Kidney (tissue), 14 donors: ENCODE results near the gene PRELP. TPM values are rescaled to one million over a fixed set of nuclear protein-coding genes. Genes with fewer than 3 reads are reported as not detected.
"Not testable (repeated sequence)": the region's sequence is repeated elsewhere in the genome, so short reads cannot be mapped to it uniquely, and the experiment has no call there.

Experiments
- DNase-seq, 5 donors: peaks; one replicate each; pipeline ENCODE4 v3.0.0-alpha.2; 2013 to 2020
- FAIRE-seq: peaks from 2 replicates; lab custom pipeline; 2012; peaks lifted over from hg19 to GRCh38; lab: Jason Lieb, UNC
- H3K27ac ChIP-seq, 2 donors: one replicate each; pipeline ENCODE4 v1.7.0; 2013; ENCODE audit warnings: low read depth in 2 of 2, low read length in 2 of 2, inconsistent platforms in 1 of 2
- H3K27me3 ChIP-seq: one replicate; pipeline ENCODE4 v1.7.1; 2013; ENCODE audit warnings: low read length, inconsistent platforms; ENCODE audit not compliant: control insufficient read depth, insufficient read depth
- H3K36me3 ChIP-seq, 3 donors: one replicate each; pipeline versions ENCODE4 v1.7.0 to v1.7.1; 2013; ENCODE audit warnings: low read length in 3 of 3, control low read depth in 1 of 3, inconsistent platforms in 1 of 3; ENCODE audit not compliant: insufficient read depth in 3 of 3, control insufficient read depth in 2 of 3
- H3K4me1 ChIP-seq, 3 donors: one replicate each; pipeline versions ENCODE4 v1.7.0 to v1.7.1; 2013; ENCODE audit warnings: low read length in 3 of 3, inconsistent platforms in 1 of 3, low read depth in 1 of 3; ENCODE audit not compliant: control insufficient read depth in 2 of 3, insufficient read depth in 2 of 3
- H3K4me3 ChIP-seq, 3 donors: one replicate each; pipeline versions ENCODE4 v1.7.0 to v1.8.1; 2013; ENCODE audit warnings: low read length in 3 of 3, control low read depth in 1 of 3, inconsistent platforms in 1 of 3
- H3K9ac ChIP-seq, 3 donors: one replicate each; pipeline versions ENCODE4 v1.7.0 to v1.7.1; 2013; ENCODE audit warnings: low read length in 3 of 3, control low read depth in 1 of 3, inconsistent platforms in 1 of 3
- H3K9me3 ChIP-seq, 3 donors: one replicate each; pipeline versions ENCODE4 v1.7.0 to v1.7.1; 2013; ENCODE audit warnings: low read length in 3 of 3, control low read depth in 1 of 3, inconsistent platforms in 1 of 3; ENCODE audit not compliant: control insufficient read depth in 2 of 3, insufficient read depth in 1 of 3
- intact Hi-C: fragments of 100-400 bp; cut with DNase I; formaldehyde crosslinking; loops from one replicate; pipeline ENCODE4 v1.11.1; 2022
- polyA plus RNA-seq: library from polyadenylated mRNA; stranded (reverse); fragments of 350-450 nt; fragmentation: Illumina TruSeq; extraction: RNeasy Lipid Tissue Mini Kit (QIAGEN cat#74804); gene quantifications from one replicate; pipeline ENCODE4 v1.2.3, GENCODE V29; 2014; ENCODE audit warnings: low read depth, low replicate concordance; ENCODE audit not compliant: insufficient read depth
- total RNA-seq: library from RNA; stranded (reverse); fragmentation: NEBNext Ultra II Directional; extraction: Animal tissue kit (Norgen Biotek cat#: 25700); gene quantifications from one replicate; pipeline ENCODE4 v1.2.1, GENCODE V29; 2021
- TF ChIP-seq, protein P1 (sequence below): IDR thresholded peaks from 3 replicates; pipeline ENCODE4 v1.5.1; 2012; ENCODE audit warnings: mild to moderate bottlenecking, moderate library complexity, borderline replicate concordance; ENCODE audit not compliant: insufficient read depth; ENCODE audit errors: extremely low read depth
- donor health status: control.
- donor health status: control.
- donor health status: control.
- donor health status: control.
- donor health status: control.
- donor health status: DM: yes; HTN: yes; CAD: no.
- donor health status: Normal renal cell carcinoma (clear cell type).

Gene PRELP
- total and polyA plus RNA-seq, 2 donors from 2014 or later, result 9.5 to 24.5 TPM

GRCh38 chr1:203447151-203447550, 28.5 kb upstream of the PRELP start:
- intact Hi-C loops, result no loop called here
- H3K9ac ChIP-seq, result no peak overlapping the region
- no peak overlapping the region for H3K27ac ChIP-seq

GRCh38 chr1:203447598-203447997, 28.0 kb upstream of the PRELP start:
- H3K4me1 ChIP-seq, H3K9me3 ChIP-seq, H3K4me3 ChIP-seq, H3K27me3 ChIP-seq, FAIRE-seq, H3K9ac ChIP-seq, H3K36me3 ChIP-seq, intact Hi-C loops, DNase-seq, H3K27ac ChIP-seq: not testable (repeated sequence)

More at GRCh38 chr1:203447151-203447550, 28.5 kb upstream of the PRELP start:
- Histone ChIP-seq H3K4me1 (peaks cover 0 to 2% (median 0%) of the 10 kb centered on the region in 3 donors), H3K27me3 (no peaks in the 10 kb centered on the region), H3K9me3 (peaks cover 0 to 9% (median 0%) of the 10 kb centered on the region in 3 donors), H3K36me3 (no peaks in the 10 kb centered on the region), H3K4me3 (no peak overlapping the region)
- no peak for FAIRE-seq
- TF ChIP-seq, protein P1, sequence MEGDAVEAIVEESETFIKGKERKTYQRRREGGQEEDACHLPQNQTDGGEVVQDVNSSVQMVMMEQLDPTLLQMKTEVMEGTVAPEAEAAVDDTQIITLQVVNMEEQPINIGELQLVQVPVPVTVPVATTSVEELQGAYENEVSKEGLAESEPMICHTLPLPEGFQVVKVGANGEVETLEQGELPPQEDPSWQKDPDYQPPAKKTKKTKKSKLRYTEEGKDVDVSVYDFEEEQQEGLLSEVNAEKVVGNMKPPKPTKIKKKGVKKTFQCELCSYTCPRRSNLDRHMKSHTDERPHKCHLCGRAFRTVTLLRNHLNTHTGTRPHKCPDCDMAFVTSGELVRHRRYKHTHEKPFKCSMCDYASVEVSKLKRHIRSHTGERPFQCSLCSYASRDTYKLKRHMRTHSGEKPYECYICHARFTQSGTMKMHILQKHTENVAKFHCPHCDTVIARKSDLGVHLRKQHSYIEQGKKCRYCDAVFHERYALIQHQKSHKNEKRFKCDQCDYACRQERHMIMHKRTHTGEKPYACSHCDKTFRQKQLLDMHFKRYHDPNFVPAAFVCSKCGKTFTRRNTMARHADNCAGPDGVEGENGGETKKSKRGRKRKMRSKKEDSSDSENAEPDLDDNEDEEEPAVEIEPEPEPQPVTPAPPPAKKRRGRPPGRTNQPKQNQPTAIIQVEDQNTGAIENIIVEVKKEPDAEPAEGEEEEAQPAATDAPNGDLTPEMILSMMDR, result no peak
- no peak for DNase-seq

DNA sequence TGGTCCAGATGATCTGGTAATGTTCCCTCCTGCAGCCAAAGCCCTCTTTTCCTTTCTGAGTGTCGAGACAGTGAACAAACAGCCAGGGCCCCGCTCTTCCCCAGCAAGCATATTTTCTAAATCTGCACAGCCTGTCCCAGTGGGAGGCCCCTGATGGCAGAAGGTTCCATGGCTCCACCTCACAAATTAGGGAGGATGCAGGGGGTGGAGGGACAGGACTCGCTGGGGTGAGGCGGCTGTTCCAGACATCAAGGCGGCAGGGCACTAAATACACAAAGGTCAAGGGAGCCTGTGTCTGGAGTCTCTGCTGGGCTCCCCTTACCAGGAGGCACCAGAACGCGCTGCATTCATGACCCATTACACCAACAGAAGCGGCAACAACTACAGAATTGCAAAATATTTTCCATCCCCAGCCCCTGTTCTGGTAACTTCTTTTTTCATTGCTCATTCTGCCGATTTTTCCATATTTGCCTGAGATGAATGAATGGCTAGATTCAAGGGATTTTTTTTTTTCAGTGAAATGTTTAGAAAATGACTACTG, 27.0 kb upstream of the PRELP start:
- H3K27me3 ChIP-seq, result no peaks in the 10 kb centered on the region
- H3K4me1 ChIP-seq, result peaks cover 0 to 2% (median 0%) of the 10 kb centered on the region in 3 donors
- H3K27ac ChIP-seq, result no peak overlapping the region
- no peak for FAIRE-seq
- peak in 3 of 5 donors; percentile 46 to 82 (median 64) for DNase-seq
- H3K36me3 ChIP-seq, result no peaks in the 10 kb centered on the region
- H3K9ac ChIP-seq, result no peak overlapping the region
- peaks cover 0 to 9% (median 0%) of the 10 kb centered on the region in 3 donors for H3K9me3 ChIP-seq
- intact Hi-C loops, result no loop called here
- TF ChIP-seq, protein P1, result no peak
- no peak overlapping the region for H3K4me3 ChIP-seq

GRCh38 chr1:203450001-203450400, 25.6 kb upstream of the PRELP start:
- DNase-seq (no peak), FAIRE-seq (no peak)
- Histone ChIP-seq H3K9me3 (peaks cover 0 to 9% (median 0%) of the 10 kb centered on the region in 3 donors), H3K27ac (no peak overlapping the region), H3K4me1 (peaks cover 0 to 2% (median 0%) of the 10 kb centered on the region in 3 donors), H3K4me3 (no peak overlapping the region), H3K9ac (no peak overlapping the region), H3K36me3 (no peaks in the 10 kb centered on the region), H3K27me3 (no peaks in the 10 kb centered on the region)
- intact Hi-C loops, result no loop called here
- TF ChIP-seq, protein P1, result no peak
